ENCODE measurements around the gene PM20D2.

The PM20D2 gene

DNA sequence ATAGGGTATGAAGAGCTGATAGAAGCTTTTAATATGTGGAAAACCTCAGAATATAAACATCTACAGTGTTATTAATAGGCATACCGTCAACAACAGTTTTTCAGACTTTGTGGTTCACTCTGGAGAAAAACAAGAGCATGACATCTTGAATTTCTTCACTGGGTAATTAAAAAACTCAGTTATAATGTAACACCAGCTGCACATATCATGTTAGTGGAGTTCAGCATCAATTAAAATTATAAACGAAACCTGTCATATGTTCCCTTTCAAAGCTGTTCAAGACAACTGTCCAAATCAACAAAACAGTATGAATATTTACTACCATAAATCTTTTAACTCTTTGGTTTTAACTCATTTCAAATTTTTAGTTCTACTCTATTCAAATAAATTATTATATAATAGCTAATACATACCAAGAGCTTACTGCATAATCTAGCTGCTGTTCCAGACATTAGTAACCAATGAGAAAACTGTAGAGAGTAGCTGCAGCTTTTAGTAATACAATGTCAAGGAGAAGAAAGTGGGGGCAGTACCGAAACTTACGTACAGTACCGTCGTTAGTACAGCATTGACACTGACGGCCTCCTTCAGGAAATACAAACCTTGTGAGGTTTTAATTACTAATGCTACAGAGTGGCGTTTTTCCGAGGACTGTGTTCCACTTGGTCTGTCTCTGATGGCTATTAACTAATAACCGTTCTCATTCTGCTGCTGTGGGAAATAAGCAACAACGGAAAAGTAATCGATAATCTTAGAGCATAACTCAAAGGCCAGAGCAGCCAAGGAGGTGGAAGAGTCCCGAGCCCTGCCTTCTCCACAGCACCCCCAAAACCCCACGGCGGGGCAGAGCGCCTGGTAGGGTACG lies 532 bp upstream of the PM20D2 start:
- peak; percentile 47 for DNase-seq (ENCODE audit: low spot score)

DNA sequence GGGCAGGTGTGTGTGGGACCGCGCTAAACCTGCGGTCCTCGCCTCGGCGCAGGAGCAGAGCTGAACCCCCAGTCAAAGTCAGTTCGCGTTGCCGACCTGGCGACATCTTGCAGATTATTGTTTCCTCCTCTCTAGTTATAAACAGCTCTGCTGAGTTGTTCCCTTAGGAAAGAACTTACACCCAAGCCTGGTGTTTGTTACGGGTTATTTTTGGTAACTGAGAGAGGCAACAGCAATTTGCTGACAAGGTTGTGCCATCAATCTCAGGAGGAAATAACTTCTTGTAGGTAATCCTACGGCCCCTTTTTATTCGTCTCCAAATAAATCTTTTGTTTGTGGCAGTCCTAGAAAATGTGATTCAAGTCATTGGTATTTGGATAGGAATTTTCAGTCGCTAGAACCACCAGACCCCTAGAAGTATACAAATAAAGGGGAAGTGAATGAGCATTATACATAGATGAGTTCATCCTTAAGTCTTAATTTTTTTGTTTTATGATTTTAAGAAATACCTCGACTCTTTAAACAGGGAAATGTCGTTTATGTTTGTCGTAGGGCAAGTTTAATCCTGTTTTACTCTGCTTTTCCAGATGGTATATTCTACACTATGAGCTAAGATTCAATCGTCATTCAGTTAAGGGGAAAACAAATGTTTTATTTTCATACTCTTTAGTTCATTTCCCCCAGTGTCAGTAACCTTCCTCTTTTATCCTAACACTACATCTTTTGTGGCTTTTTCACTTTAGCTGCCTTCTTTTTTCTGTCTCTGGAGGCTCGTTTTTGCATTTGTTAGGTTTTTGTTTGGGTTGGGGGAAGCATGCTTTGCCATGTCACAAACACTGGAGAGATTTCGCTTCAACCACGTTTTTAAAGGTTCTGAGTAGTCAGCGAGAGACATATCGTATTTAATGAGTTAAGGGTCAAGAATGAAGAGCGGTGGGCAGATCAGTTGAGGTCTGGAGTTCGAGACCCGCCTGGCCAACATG lies 1.2 kb downstream of the PM20D2 start:
- DNase-seq (ENCODE audit: low spot score), result peak; percentile 60

DNA sequence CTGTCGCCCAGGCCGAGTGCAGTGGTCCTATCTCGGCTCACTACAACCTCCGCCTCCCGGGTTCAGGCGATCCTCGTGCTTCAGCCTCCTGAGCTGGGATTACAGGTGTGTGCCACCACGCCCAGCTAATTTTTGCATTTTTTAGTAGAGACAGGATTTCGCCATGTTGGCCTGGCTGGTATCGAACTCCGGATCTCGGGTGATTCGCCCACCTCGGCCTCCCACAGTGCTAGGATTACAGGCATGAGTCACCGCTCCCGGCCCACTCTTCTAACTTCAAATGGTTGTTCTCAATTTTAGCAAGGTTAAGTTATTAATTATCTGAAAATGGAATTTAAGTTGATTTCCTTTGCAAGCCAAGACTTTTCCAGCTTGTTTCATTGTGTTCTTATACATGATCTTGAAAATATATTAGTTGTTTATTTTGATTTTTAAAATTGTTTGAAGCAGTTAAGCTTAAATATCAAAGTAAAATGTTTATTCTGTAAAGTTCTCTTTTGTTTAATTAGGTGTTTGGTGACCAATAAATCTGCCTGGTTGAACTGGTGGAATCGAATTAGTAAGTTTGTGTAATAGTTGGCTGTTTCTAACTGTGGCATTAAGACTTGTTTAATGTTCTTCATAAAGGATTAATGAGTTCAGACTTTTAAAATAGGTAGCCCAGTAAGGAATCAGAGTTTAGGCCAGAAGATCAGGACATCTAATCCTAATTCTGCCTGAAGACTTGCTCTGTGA lies 2.3 kb downstream of the PM20D2 start:
- no peak for DNase-seq (ENCODE audit: low spot score)

DNA sequence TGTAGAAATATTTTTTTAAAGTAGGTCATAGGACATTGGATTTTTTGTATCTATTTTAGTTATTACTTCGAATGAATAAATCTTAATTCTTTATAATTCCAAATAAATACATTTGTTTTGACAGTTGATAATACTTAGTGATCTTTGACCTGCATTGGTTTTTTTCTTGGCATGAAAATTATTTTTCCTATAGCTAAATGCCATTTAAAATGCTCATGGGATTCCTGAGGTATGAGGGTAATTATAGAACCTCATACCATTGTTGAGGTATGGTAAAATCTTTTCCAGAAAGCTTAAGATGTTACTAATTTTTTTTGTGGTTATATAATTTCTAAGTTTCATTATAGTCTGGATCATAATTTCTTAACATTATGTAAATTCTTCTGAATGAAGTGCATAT lies 8.3 kb downstream of the PM20D2 start:
- no peak for DNase-seq (ENCODE audit: low spot score)

DNA sequence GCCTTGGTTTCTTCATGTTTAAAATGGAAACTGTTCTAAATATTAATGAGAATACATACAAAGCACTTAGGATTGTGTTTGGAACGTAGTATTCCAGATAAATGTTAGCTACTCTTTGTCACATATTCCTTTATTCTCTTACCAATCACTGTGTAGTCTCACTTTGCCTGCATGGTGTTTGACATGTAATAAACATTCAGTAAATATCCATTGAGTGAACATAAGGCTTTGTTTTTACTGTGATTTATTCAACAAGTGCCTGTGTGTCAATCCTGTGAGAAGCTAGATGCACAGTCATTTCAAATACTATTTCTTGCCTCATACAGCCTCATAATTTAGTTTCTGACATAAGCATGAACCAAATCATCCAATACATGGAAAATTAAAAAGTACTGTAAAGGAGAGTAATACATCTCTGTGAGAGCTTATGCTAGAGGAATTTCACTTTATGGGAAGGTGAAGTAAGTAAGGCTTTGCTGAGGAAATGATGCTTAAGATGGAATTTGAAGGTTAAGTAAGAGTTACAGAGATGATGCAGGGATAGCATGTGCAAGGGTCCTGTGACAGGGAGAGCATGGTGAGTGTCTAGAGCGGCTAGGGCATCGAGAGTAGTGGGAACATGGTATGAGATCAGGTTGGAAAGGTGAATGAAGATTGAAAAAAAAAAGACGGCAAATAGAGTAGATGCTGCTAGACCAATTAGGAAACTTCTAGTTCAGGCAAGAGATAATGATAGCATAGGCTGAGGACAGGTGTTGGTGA lies 14.7 kb downstream of the PM20D2 start:
- no peak for DNase-seq (ENCODE audit: low spot score)

DNA sequence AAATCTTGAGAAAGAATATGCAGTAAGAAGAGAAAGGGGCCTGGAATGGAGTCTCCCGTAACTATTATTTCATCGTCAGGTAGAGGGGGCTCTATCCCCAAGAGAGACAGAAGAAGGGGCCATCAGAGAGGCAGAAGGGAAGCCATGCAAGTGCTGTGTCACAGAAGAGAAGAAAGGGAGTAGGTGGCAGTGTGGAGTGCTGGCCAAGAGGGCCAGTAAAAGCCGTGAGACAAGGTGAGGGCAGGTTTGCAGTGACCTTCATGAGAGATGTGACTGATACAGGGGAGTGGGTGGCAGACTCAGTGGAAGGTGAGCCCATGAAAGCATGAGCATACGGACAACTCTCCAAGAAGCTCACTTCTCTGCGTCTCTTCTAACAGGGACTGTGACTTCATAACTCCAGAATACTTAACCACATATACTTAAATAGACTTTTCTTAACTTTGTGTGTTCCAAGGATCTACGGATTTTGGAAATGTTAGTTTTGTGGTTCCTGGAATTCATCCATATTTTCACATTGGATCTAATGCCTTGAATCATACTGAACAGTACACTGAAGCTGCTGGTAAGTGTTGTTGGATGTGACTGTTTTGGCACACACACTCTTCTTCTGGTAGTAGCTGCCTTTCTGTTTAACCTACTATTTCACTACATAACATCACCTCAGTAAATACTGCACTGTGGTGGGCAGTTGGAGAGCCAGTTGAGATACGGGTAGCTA lies 15.6 kb downstream of the PM20D2 start:
- no peak for DNase-seq (ENCODE audit: low spot score)

DNA sequence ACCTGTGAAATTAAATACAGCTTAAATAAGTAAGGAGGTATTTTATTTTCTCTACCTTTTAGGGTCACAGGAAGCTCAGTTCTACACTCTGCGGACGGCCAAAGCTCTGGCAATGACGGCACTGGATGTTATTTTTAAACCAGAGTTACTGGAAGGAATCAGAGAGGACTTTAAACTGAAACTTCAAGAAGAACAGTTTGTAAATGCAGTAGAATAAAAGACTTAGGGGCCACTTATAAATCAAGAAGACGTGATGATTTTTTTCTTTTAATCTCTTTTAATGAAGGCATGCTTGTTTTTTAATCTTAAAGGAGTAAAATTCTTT lies 16.2 kb downstream of the PM20D2 start:
- no peak for DNase-seq (ENCODE audit: low spot score)

DNA sequence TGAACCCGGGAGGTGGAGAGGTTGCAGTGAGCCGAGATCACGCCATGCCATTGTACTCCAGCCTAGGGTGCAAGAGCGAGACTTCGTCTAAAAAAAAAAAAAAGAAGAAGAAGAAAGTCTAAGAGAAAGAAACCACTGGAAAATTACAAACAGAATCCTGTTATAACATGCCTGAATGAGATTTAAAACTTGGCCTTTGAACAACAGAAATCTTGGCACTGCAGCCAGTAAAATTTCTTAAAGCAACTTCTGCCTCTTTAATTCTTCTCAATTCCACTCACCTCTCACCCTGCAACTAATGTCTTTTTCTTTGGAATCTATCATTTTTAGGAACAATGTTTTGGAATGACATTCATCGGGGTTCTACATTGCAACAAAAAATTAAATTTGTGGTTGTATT lies 26.3 kb downstream of the PM20D2 start:
- no peak for DNase-seq (ENCODE audit: low spot score)

DNA sequence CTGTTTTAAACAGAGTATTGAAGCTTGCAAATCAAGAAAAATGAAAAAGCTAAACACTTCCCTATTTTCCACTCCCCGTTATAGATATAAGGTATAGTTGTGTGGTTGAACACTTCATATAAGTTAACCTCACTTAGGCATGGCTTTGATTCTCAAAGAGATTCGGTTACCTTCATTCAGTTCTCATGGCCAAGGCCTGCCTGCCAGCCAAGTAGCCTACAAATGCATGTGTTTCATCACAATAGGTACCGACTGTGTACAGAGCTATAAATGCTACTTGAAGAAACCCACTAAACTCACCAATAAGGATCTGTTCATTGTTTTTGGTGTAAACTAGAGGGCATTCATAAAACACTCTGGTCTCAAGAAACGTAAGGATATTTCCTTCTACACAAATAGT lies 27.8 kb downstream of the PM20D2 start:
- DNase-seq (ENCODE audit: low spot score), result no peak

DNA sequence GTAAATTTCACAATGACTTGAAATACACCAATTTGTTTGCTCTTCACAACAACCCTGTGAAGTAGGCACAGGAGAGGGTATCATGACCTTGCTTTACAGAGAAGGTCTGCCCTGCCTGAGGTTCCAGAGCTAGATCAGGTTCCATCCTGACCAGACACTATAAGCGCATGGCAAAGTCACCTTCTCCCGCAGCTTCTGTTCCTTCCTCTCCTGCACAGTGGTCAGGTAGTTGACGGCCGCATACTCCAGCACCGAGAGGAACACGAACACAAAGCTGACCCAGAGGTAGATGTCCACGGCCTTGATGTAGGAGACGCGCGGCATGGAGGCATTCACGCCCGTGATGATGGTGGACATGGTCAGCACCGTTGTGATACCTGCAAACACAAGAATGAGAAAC lies 34.3 kb downstream of the PM20D2 start:
- DNase-seq (ENCODE audit: low spot score), result no peak

DNA sequence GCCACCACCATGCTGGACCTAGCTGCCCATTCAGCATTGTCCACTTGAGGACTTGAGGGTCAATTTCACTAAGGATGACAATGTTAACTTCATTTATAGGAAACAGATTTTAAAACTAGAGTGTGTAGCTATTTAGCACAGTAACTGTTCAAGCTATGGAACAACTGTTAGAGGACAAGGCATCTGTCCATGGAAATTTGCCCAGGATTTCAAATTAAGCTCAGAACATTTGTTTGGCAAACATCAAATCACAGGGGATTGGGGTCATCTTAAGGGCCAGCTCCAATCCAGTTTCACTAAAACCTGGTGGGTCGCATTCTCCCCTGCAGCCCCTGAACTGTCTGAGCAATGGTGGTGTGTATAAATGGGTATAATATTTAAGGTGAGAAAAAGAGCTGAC lies 35.1 kb downstream of the PM20D2 start:
- DNase-seq (ENCODE audit: low spot score), result no peak

DNA sequence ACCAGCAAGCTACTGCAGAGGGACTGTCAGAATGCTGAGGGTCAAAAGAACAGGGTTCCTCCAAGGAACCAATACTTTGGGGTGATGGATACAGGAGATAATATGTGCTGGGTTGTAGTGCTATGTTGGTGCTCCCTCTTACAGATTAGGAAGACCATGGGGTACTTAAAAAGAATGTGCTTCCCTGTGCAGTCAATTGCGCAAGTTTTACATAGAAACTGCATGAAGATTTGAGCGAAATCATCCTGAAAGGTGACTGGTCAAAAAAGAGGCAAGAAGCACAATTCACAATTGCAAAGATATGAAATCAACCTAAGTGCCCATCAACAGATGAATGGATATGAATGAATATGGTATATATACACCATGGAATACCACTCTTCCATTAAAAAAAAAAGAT lies 37.4 kb downstream of the PM20D2 start:
- DNase-seq (ENCODE audit: low spot score), result no peak

DNA sequence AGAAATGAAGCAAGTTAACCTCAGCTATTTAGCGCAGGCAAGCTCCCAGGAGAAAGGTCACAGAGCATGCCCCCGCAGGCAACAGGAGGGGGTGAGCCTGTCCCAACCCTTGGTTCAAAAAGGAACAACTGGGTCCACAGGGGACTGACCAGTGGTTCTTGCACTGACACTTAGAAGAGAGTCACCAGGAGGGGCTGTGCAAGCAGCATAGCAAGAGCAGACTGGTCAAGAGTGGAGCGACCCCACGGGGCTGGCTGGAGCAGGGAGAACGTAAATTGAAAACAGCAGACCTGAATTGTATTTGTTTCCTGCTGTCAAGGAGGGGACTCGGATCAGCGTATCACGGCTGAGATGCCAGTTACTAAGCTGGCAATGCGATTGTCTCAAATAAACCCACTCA lies 38.5 kb downstream of the PM20D2 start:
- DNase-seq (ENCODE audit: low spot score), result no peak

DNA sequence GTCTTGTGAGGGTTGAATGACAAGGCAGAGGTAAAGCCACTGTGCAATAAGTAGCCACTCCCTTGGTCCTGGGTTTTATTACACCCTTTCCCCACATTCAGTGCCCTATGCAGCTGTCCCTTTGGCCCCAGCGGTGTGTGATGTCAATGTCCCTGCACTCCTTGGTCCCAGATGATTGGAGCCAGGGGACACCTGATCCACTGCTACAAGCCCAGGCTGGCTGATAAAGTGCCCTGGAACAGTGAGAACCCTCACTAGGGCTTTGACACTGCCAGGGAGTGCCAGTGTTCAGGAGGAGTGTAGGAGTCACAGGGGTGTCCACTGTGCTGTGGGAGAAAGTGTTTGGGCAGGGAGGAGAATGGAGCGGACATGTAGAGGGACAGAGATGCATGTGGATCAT lies 40.9 kb downstream of the PM20D2 start:
- no peak for DNase-seq (ENCODE audit: low spot score)

DNA sequence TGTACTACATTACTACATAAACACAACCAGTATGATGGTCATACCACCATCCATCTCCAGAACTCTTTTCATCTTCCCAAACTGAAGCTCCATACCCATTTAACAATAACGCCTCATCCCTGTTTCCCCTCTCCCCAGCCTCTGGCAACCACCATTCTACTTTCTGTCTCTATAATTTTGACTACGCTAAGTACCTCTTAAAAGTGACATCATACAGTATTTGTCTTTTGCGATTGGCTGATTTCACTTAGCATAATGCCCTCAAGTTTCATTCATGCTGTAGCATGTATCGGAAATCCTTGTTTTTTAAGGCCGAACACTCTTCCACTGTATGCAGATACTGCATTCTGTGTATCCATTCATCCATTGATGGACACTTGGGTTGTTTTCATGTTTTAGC lies 41.6 kb downstream of the PM20D2 start:
- no peak for DNase-seq (ENCODE audit: low spot score)

DNA sequence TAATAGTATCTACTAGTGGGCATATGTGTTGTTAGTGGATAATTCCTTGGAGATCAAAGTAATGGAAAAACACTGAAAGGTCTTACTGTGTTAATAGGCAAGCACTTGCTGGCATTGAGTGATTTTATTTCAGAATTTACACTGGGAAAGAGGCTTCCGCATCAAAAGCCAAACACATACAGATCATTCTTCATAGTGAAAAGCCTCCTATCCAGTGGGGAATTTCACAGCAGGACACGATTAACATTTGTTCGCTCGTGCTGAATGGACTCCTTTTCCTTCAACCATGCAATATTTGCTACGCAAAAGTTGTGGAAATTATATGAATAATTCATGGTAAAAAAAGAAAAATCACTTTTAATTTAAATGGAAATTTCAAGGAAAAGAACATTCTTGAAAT lies 44.9 kb downstream of the PM20D2 start:
- no peak for DNase-seq (ENCODE audit: low spot score)

DNA sequence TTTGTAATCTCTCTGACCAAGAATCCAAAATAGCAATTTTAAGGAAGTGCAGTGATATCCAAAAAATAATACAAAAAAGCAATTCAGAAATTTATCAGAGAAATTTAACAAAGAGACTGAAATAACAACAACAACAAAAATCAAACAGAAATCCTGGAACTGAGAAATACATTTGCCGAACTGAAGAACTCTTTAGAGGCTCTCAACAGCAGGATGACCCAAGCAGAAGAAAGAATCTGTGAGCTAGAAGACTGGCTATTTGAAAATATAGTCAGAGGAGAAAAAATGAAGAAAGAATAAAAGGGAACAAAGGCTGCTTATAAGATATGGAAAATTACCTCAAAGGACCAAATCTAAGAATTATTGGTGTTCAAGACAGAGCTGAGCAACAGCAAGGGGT lies 48.7 kb downstream of the PM20D2 start:
- no peak for DNase-seq (ENCODE audit: low spot score)

DNA sequence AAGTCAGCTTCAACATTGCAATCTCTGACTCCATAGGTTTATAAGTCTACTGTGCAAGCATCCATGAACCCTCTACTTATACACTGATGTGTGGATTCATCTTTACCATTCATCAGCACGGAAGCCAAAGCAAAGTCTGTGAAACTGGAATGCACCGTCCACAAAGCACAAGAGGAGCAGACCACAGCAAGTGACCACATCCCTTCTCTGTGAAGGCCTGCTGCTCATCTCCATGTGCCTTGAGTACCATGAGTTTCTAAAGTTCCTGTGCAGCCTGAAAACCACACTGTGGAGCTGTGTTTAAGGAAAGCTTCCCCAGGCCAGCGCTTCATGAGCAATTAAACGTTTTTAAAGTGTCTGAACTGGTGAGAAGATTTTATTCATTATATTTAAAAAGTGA lies 51.3 kb downstream of the PM20D2 start:
- no peak for DNase-seq (ENCODE audit: low spot score)

DNA sequence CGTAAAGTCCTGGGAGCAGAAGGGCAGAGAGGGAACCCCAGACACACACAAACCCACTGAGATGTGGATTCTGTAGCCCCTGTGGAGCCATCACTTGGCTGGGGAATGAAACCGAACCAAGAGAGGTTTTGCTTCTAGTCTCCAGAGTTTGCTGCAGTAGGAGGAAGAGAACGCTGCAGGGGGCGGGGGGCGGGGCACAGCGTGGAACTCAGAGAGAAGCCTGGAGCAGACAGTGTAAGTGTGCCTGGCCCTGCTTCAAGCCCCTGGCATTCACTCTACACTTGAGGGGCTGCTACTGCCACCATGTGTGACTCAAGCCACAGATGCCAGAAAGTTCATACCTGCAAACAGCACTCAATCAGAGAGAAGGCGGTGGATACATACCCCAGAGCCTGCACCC lies 52.4 kb downstream of the PM20D2 start:
- DNase-seq (ENCODE audit: low spot score), result no peak

DNA sequence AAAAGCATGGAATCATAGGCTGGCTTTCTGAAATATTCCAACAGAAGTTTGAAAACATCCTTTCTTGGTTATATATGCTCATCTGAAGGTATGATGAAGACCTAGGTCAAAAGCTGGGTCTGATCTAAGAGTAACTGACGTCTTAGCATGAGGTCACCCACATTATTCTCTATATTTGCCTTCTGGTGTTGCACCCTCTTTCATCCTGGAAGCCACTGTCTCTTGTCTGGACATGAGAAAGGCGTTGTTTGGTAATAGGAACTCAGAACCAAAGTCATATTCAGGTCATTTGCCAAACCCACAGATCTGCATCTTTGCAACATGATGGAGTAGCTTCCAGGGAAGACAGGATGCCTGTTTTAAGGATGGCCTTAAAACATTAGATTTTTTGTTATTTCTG lies 53.7 kb downstream of the PM20D2 start:
- DNase-seq (ENCODE audit: low spot score), result no peak

DNA sequence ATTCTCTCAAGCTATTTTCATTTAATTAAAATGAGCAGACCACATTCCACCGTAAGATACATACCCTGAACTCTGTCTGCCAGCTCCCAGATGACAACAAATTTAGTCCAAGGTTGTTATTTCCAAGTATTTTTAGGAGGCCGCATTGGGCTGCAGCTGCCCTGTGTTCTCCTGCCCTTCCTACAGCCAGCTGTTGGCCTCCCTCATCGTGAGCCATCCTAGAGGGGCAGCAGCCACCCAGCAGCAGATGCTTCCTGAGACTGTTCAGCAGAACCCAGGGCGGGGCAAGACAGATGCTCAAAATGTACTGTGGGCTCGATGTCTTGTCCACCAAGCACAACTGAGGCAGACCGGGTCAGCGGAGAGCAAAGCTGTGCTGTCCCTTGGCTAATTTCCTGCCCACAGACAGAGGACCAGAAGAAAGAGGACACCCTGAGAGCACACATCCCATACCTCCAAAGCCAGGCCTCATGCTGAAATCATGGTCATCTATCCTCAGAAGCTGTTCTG lies 54.9 kb downstream of the PM20D2 start:
- no peak for DNase-seq (ENCODE audit: low spot score)
